ENCODE data around the gene ACAP2.
A peak's percentile ranks its signal among the peaks of the same experiment; 100 is the strongest.

The ACAP2 gene

GRCh38 chr3:195285372-195285771 is 157.4 kb downstream of the ACAP2 start:
- no peak for DNase-seq

GRCh38 chr3:195284842-195285241 is 158.0 kb downstream of the ACAP2 start:
- no peak for DNase-seq

- no peak for DNase-seq
Measured at GRCh38 chr3:195282961-195283360, 159.9 kb downstream of the ACAP2 start.

- DNase-seq: no peak
Measured at GRCh38 chr3:195274259-195274966, 168.4 kb downstream of the ACAP2 start.

GRCh38 chr3:195271410-195272243 is 171.2 kb downstream of the ACAP2 start:
- peak; percentile 94 for DNase-seq

- peak; percentile 80 for DNase-seq
Measured at GRCh38 chr3:195270817-195271409, 171.9 kb downstream of the ACAP2 start, which contains the start of gene XXYLT1. TSS of gene XXYLT1 (minus strand) at chr3:195271159. CDS start at chr3:195271058, 101 bp downstream.

GRCh38 chr3:195270079-195270816 is 172.6 kb downstream of the ACAP2 start:
- DNase-seq: peak; percentile 24

- DNase-seq: no peak
Measured at GRCh38 chr3:195269375-195270078, 173.3 kb downstream of the ACAP2 start.

- no peak for DNase-seq
Measured at GRCh38 chr3:195268576-195269309, 174.1 kb downstream of the ACAP2 start.

- DNase-seq: no peak
Measured at GRCh38 chr3:195267096-195267495, 175.7 kb downstream of the ACAP2 start.

- no peak for DNase-seq
Measured at GRCh38 chr3:195266428-195266827, 176.4 kb downstream of the ACAP2 start.

- DNase-seq: no peak
Measured at GRCh38 chr3:195265363-195265976, 177.3 kb downstream of the ACAP2 start.

- no peak for DNase-seq
Measured at GRCh38 chr3:195263925-195264600, 178.8 kb downstream of the ACAP2 start.

- DNase-seq: no peak
Measured at GRCh38 chr3:195263193-195263924, 179.5 kb downstream of the ACAP2 start.

- DNase-seq: no peak
Measured at GRCh38 chr3:195261925-195262324, 180.9 kb downstream of the ACAP2 start.

GRCh38 chr3:195260280-195260905 is 182.4 kb downstream of the ACAP2 start:
- no peak for DNase-seq

- DNase-seq: peak; percentile 68
Measured at GRCh38 chr3:195259475-195260279, 183.1 kb downstream of the ACAP2 start.

- no peak for DNase-seq
Measured at GRCh38 chr3:195259154-195259474, 183.7 kb downstream of the ACAP2 start.

Measured in midbrain (tissue), 1 donor.